ENCODE measurements around the gene METTL23.

DNA sequence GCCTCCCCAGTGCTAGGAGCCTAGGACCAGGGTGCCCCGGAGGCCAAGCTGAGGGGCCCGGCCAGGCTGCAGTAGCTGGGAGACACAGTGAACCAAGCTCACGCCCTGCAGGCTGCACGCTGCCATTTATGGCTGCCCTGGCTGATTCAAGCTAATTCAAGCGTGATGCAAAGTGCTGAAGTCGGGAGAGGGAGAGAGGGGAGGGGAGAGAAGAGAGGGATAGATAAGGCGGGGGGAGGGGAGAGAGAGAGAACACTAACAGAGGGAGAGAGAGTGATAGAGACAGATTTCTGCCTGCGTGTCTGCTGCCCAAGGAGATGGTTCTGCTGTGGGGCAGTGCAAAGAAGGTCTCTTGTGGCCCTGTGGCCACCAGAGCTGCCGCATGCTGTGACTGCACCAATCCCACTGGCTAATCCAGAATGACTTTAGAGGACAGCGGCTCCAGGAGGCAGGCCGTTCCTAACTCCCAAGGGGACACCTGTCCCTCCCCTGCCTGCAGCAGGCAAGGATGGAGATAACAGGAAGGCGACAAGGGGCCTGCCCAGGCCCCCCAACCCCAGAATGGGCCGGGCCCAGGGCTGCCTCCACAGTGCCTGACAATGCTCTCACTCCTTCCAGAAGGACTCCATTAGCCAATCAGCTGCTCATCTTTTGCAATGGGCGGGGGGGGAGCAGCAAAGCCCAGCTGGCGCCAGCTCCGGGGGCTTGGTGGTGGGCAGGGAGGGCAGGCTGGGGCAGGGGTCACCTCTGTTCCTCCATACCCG lies 28.8 kb upstream of the METTL23 start:
- TF ChIP-seq, protein P1, sequence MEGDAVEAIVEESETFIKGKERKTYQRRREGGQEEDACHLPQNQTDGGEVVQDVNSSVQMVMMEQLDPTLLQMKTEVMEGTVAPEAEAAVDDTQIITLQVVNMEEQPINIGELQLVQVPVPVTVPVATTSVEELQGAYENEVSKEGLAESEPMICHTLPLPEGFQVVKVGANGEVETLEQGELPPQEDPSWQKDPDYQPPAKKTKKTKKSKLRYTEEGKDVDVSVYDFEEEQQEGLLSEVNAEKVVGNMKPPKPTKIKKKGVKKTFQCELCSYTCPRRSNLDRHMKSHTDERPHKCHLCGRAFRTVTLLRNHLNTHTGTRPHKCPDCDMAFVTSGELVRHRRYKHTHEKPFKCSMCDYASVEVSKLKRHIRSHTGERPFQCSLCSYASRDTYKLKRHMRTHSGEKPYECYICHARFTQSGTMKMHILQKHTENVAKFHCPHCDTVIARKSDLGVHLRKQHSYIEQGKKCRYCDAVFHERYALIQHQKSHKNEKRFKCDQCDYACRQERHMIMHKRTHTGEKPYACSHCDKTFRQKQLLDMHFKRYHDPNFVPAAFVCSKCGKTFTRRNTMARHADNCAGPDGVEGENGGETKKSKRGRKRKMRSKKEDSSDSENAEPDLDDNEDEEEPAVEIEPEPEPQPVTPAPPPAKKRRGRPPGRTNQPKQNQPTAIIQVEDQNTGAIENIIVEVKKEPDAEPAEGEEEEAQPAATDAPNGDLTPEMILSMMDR (IDR thresholded peaks at IDR 0.05) = no peak
- TF ChIP-seq POLR2A (IDR thresholded peaks at IDR 0.05) = no peak
